GM12891 (cell line): ENCODE data around the gene HSPH1.

ENCODE experiments used
- POLR2A ChIP-seq: IDR thresholded peaks from 2 replicates; pipeline ENCODE4 v1.6.1; 2011; ENCODE audit warnings: low read depth, low read length, control low read depth
- POLR2AphosphoS5 ChIP-seq: IDR thresholded peaks from 2 replicates; pipeline ENCODE4 v1.6.1; 2011; ENCODE audit warnings: low read depth, low read length, control low read depth
- TAF1 ChIP-seq: IDR thresholded peaks from 2 replicates; pipeline ENCODE4 v1.6.1; 2011; ENCODE audit warnings: low read depth, low read length, control low read depth

DNA sequence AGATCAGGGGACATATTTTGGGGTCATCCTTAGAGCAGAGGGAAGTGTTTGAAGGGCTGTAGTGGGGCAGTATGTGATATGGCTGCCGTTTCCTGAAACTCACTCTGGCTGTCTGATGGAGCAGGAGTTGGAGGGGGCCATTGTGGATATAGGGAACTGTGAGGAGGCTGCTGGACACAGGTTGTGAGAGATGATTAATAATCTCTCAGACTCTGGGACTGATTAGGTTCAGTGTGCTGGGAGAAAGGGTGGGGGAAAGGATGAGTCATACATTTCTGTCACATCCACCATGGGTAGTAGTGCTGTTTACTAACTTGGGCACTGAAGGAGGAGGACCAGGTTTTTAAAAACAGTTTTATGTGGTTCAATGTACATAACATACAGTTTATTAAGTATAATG is 42.9 kb upstream of the HSPH1 start:
- no peak for TF ChIP-seq POLR2AphosphoS5
- TF ChIP-seq TAF1 = no peak
- no peak for TF ChIP-seq POLR2A
